Type B pancreatic cell (in vitro differentiated cells): ENCODE data around the gene GATA1. TPM values are rescaled to one million over a fixed set of nuclear protein-coding genes. Genes with fewer than 3 reads are reported as not detected.

Source experiments
- DNase-seq: peaks from one replicate; pipeline ENCODE4 v3.0.0; 2021; ENCODE audit warnings: mixed read lengths; ENCODE audit not compliant: unreplicated experiment; ENCODE audit errors: extremely low spot score
- H3K27ac Mint-ChIP-seq: 2 replicates; pipeline ENCODE4 v1.8.0; 2021; ENCODE audit warnings: mild to moderate bottlenecking, mixed read lengths
- H3K27me3 Mint-ChIP-seq: 2 replicates; pipeline ENCODE4 v1.8.0; 2021; ENCODE audit warnings: mixed read lengths
- H3K36me3 Mint-ChIP-seq: 2 replicates; pipeline ENCODE4 v1.8.0; 2021; ENCODE audit warnings: mixed read lengths
- H3K4me1 Mint-ChIP-seq: one replicate; pipeline ENCODE4 v1.8.0; 2021; ENCODE audit warnings: mixed read lengths; ENCODE audit not compliant: unreplicated experiment
- H3K4me3 Mint-ChIP-seq: 2 replicates; pipeline ENCODE4 v1.8.0; 2021; ENCODE audit warnings: mild to moderate bottlenecking, mixed read lengths
- H3K9me3 Mint-ChIP-seq: 2 replicates; pipeline ENCODE4 v1.8.0; 2021; ENCODE audit warnings: mixed read lengths
- CTCF ChIP-seq: fragments of 200-600 bp; sonication (generic); conservative IDR thresholded peaks from 2 replicates; pipeline ENCODE4 v1.5.0; 2021; ENCODE audit warnings: antibody characterized with exemption, mild to moderate bottlenecking
- total RNA-seq: library from RNA; stranded (reverse); gene quantifications from 2 replicates; pipeline ENCODE4 v1.2.1, GENCODE V29; 2021; ENCODE audit warnings: low replicate concordance

Gene GATA1
- total RNA-seq, 1 donor from 2014 or later, result not detected

- Mint-ChIP-seq H3K27me3 (peaks cover 17% of the 10 kb centered on the region), H3K4me3 (no peak overlapping the region), H3K4me1 (no peaks in the 10 kb centered on the region), H3K27ac (no peak overlapping the region), H3K36me3 (no peaks in the 10 kb centered on the region), H3K9me3 (no peaks in the 10 kb centered on the region)
- TF ChIP-seq CTCF, result no peak
- DNase-seq, result no peak
Measured at GRCh38 chrX:48784726-48785125, 1.7 kb upstream of the GATA1 start.

GRCh38 chrX:48785186-48785539 is 1.2 kb upstream of the GATA1 start:
- peaks cover 17% of the 10 kb centered on the region for H3K27me3 Mint-ChIP-seq
- no peaks in the 10 kb centered on the region for H3K9me3 Mint-ChIP-seq
- H3K4me3 Mint-ChIP-seq, result no peak overlapping the region
- H3K36me3 Mint-ChIP-seq, result no peaks in the 10 kb centered on the region
- DNase-seq, result no peak
- no peaks in the 10 kb centered on the region for H3K4me1 Mint-ChIP-seq
- TF ChIP-seq CTCF, result no peak
- H3K27ac Mint-ChIP-seq, result no peak overlapping the region

DNA sequence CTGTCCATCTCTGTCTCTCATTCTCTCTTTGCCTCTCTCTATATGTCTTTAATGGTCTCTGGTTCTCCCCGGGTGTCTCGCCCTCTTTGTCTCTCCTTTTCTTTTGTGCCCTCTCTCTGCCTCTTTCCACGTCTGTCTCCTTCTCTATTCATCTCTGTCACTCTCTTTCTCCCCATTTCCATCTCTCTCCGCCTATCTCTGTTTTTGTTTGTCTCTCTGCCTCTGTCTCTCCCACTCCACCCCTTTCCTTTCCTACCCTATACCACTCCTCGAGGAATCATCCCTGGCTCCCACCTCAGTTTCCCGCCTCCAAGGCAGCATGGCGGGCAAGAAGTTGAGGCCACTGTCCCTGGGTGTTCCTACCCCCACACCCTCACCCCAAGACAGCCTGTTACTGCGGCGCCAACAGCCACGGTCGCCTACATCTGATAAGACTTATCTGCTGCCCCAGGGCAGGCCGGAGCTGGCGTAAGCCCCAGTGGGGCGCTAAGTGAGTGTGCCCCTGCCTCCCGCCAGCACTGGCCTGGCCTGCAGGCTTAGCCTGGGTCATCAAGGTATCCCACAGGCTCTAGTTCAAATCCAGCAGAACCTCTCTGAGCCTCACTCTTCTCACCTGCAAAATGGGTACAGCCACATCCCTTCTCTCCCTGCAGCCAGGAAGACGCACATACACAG is 713 bp upstream of the GATA1 start:
- TF ChIP-seq CTCF, result no peak
- DNase-seq, result no peak
- Mint-ChIP-seq H3K9me3 (no peaks in the 10 kb centered on the region), H3K27ac (no peak overlapping the region), H3K27me3 (peaks cover 17% of the 10 kb centered on the region), H3K4me3 (no peak overlapping the region), H3K36me3 (no peaks in the 10 kb centered on the region), H3K4me1 (no peaks in the 10 kb centered on the region)

DNA sequence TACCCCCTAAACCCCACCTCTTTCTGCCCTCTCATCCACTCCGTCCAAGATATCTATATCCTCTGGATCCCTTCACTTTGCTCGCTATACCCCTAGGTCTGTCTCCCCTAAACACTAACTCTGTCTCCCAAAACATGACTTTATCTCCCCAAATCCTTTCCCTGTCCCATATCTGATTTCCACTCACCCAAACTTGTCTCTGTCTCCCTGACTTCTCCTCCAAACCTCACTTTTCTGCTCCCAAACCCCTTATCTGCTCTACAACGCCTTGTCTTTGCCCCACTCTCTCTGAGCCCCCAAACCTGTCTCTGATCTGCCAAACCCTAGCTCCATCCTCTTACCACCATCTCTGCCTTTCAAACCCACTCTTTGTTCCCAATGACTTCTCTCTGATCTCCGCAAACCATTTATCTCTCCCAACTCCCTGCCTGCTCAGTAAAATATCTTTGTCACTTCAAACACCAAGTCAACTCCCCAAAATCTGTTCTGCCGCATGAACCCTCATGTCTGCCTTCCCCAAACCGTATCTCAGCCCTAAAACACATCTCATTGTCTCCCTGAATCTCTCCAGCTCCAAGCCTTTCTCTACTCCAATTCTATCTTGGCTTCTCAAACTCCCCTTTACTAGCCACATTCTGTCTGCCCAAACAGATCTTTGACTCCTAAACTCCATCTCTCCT is 575 bp downstream of the GATA1 start:
- no peaks in the 10 kb centered on the region for H3K4me1 Mint-ChIP-seq

More for the DNA sequence above, 575 bp downstream of the GATA1 start:
- Mint-ChIP-seq H3K36me3 (no peaks in the 10 kb centered on the region), H3K9me3 (no peaks in the 10 kb centered on the region), H3K4me3 (no peak overlapping the region), H3K27ac (no peak overlapping the region), H3K27me3 (peaks cover 17% of the 10 kb centered on the region)
- no peak for TF ChIP-seq CTCF
- no peak for DNase-seq
